Spleen (tissue), 3 donors: ENCODE data around the gene DMD.

ENCODE experiments used
- POLR2A ChIP-seq, 3 donors: fragments of 450-650 bp; IDR thresholded peaks; one replicate each; pipeline ENCODE4 v1.5.1; 2017; ENCODE audit warnings: antibody characterized with exemption in 3 of 3, mild to moderate bottlenecking in 1 of 3
- POLR2AphosphoS5 ChIP-seq, 3 donors: sonication (generic); formaldehyde crosslinking; IDR thresholded peaks; one replicate each; pipeline ENCODE4 v1.5.1; 2017; ENCODE audit warnings: antibody characterized with exemption in 3 of 3

- no peak for TF ChIP-seq POLR2AphosphoS5 (IDR thresholded peaks at IDR 0.05)
- no peak for TF ChIP-seq POLR2A (IDR thresholded peaks at IDR 0.05)
These were observed 1503.2 kb downstream of the DMD start for GRCh38 chrX:31708116-31708515.
